ENCODE results near the gene MACROD2. TPM values are rescaled to one million over a fixed set of nuclear protein-coding genes. Genes with fewer than 3 reads are reported as not detected.
"Not testable (repeated sequence)": the region's sequence is repeated elsewhere in the genome, so short reads cannot be mapped to it uniquely, and the experiment has no call there.

Gene MACROD2
- polyA plus RNA-seq, 3 donors, result 12.8 to 13.4 (median 13.2) TPM

GRCh38 chr20:15802020-15802419 lies 1806.7 kb downstream of the MACROD2 start:
- no peak for DNase-seq

DNA sequence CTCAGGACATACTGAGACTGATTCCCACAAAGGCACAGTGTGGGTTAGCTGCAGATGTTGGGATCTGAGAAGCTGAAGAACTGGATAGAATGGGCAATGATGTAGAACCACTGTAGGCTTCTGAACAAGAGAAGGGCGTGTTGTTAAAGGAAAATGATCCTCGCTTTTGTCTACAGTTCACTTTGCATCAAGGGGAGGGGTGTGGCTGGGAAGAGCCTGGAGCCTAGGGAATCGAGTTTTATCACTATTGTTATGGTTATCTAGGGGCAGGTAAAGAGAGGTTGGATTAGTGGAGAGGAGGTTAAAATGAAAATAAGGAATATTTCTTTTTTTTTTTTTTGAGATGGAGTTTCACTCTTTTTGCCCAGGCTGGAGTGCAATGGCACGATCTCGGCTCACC lies 1809.8 kb downstream of the MACROD2 start:
- no peak for DNase-seq

GRCh38 chr20:15806105-15806504 lies 1810.8 kb downstream of the MACROD2 start:
- no peak for DNase-seq

DNA sequence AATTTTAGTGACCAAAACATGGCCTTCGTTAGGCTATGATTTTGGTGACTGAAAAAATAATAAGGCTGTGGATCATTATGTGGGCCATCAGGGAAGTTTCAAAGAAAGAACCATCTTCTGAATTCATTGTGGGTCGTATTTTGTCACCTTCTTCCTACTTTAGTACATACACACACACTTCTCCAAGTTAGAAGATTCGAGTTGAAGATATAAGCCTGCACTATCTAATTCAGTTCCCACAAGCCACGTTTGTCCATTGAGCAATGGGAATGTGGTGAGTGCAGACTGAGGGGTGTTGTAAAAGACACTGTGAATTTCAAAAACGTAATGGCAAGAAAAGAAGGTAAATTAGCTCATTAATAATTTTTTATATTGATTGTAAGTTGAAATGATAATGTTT lies 1812.0 kb downstream of the MACROD2 start:
- DNase-seq, result no peak

DNA sequence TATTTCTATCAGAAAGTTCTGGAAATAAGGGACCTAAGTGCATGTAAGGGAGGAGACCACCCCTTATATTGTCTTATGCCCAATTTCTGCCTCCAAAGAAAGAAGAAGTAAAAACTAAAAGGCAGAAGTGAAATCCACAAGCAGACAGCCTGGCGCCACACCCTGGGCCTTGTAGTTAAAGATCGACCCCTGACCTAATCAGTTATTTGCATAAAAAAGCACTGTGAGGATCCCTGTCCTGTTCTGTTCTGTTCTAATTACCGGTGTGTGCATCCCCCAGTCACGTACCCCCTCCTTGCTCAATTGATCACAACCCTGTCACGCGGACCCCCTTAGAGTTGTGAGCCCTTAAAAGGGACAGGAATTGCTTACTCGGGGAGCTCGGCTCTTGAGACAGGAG lies 1812.5 kb downstream of the MACROD2 start:
- DNase-seq, result not testable (repeated sequence)

- DNase-seq, result no peak
Measured at GRCh38 chr20:15811951-15812350, 1816.6 kb downstream of the MACROD2 start.

- DNase-seq, result no peak
Measured at GRCh38 chr20:15812696-15813095, 1817.4 kb downstream of the MACROD2 start.

GRCh38 chr20:15814360-15814759 lies 1819.0 kb downstream of the MACROD2 start:
- DNase-seq, result no peak

DNA sequence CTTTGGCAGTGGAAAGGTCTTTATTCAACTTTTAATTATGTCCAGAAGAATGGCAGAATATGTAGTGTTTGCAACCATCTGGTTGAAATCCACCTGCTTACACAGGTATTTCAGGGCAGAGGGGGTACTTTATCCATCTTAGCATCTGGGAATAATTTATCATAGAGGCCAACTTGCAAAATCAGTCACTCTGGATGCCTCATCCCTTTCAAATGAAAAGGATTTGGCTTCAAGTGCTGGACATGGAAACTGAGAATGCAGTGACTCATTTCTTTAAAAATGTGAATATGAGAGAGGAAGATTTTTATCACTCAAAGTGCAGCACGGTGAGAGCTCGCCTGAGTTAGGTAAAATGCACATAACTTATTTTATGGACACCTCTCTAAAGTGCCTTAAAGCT lies 1819.6 kb downstream of the MACROD2 start:
- DNase-seq, result no peak

DNA sequence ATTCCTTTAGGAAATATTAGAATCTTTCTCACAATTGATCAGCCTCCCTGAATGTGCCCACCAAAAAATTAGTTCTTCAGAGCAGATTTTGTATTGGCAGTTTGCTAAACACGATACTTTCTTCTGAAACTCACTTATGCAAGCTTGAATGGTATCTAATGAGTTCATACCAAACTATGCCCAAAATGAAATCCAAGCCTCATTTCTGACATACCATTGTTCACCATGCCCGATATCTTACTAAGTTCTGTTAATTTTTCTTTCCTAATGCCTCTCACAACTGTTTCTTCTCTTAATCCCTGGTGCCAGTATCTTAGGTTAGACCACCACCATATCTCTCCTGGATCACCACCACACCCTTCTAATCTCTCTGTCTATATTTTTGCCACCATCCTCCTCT lies 1822.0 kb downstream of the MACROD2 start:
- no peak for DNase-seq

- DNase-seq, result no peak
Measured at GRCh38 chr20:15818651-15819071, 1823.3 kb downstream of the MACROD2 start.

GRCh38 chr20:15823718-15824117 lies 1828.4 kb downstream of the MACROD2 start:
- no peak for DNase-seq

DNA sequence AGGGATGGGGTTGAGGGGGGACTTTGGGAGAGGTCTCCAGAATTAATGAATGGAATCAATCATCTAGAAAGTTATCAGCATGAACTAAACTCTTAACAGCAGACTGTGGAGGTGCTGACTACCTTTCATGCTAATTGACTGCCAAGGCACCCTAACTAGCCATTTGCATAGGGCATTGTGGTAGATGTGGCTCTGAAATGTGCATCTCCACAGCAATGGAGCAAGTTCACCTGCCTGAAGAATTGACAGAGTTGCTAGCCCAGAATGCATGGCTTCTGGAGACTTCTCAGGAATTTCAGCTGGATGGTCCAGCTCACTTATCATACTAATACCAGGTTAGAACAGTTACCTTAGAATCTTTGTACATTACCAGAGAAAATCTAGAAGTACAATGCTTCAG lies 1832.3 kb downstream of the MACROD2 start:
- no peak for DNase-seq

DNA sequence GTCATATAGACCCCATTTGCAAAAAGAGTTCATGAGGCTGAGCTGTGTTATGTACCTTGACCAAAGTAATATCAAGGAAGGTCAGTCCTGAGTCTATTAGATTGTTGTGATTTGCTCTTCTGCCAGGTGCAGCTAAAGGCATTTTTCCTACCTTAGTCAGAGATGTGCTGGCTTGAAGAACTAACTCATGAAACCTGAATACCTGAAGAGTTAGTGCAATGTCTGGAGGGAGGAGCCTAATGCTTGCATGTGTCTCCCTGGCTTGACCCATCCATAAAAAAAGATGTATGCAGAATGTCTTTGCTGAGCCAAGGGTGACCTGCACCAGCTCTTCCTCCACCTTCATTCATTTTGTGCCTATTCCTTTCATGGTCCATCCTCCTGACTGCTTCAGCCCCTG lies 1835.9 kb downstream of the MACROD2 start:
- DNase-seq, result no peak

DNA sequence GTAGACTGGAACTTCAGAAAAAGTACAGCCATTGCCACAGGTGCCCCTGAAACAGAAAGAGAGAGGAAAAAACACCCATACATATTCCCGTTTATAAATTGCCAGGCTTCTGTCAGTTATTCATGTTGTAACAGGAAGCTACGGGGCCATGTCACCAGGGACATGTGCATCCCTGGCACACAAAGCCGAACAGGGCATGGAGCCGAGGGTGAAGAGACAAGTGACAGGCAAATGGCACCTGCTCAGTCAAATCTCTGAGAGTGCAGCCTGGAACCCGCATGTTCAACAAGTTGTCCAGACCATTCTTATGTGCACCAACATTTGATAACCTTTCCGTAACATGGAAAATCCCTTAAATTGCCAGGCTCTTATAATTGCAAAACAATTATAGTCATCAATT lies 1837.2 kb downstream of the MACROD2 start:
- DNase-seq, result no peak

DNA sequence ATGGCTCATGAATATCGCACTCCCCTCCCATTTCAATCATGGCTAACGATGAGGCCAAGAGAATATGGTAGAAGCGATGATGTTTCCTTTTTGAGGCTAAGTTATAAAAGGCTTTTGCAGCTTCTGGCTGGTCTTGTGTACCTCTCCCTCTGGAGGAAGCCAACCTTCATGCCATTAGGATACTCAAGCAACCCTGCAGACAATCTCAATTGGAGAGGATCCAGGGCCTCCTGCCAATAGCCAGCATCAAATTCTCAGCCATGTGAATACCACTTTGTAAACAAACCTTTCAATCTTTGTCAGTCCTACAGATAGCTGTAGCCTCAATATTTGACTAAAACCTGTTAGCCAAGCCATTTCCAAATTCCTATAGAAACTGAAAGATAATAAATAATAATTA lies 1839.5 kb downstream of the MACROD2 start:
- DNase-seq, result no peak

- no peak for DNase-seq
Measured at GRCh38 chr20:15835811-15836210, 1840.5 kb downstream of the MACROD2 start.

GRCh38 chr20:15836634-15837033 lies 1841.3 kb downstream of the MACROD2 start:
- DNase-seq, result no peak

DNA sequence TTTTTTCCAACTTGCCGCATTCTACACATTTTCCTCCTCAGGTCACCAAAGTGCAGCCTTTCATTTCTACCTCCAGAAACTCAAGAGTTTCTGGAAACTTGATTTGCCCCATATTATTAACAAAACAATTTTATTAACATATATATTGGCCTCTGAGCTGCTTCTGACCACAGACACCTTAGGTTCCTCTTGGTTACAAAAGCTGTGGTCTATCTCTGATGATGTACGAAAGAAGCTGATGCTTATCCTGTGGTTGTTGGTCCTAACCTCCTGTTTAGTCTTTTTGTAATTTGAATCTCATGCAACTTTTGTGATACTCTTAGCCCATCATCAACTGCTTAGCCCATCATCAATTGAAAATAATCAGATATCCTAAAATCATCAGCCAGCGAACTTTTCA lies 1842.2 kb downstream of the MACROD2 start:
- DNase-seq, result no peak

GRCh38 chr20:15838466-15838865 lies 1843.2 kb downstream of the MACROD2 start:
- DNase-seq, result no peak

DNA sequence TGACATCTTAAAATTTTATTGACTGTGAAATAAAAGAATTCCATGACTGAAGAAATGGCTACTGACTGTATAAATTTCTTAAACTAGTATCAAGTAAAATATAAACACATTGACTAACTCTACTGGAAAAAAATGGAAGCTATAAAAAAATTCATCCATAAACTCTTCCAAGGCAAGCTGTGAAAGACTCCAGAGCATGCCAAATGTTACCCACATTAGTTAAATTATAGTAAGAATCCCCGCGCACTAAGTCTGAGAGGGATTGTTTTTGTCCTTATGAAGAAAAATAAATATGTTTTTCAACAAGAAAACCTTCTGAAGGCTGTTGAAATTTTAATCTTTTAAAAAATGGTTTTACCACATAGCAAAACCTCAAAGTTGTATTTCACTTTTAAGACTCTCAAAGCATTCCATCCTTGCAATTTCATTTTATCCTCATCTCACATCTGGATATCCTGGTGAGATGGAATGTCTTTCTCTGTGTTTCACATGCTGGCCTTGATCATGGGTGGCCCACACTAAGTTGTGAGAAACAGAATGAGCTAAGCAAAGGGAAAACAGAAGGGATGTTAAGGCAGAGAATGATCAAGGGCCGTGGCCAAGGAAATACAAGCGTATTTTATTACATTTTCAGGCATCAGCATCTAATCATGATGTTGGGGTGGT lies 1845.5 kb downstream of the MACROD2 start:
- no peak for DNase-seq

GRCh38 chr20:15842872-15843271 lies 1847.6 kb downstream of the MACROD2 start:
- DNase-seq, result no peak

- no peak for DNase-seq
Measured at GRCh38 chr20:15843777-15844176, 1848.5 kb downstream of the MACROD2 start.

- DNase-seq, result no peak
Measured at GRCh38 chr20:15847196-15847784, 1852.0 kb downstream of the MACROD2 start.

Data from renal pelvis (tissue), 4 donors.